CD4-positive, alpha-beta memory T cell (primary cell): ENCODE results near the gene IRF9. TPM values are rescaled to one million over a fixed set of nuclear protein-coding genes. Genes with fewer than 3 reads are reported as not detected.

Experiments used
- CTCF ChIA-PET: fragments of 350-600 bp; sonication (Branson Sonifier 250); formaldehyde crosslinking; loops from one replicate; lab custom pipeline; 2021; ENCODE audit warnings: inconsistent platforms; ENCODE audit not compliant: partially characterized antibody; lab: Charles Lee
- POLR2A ChIA-PET: fragments of 350-600 bp; sonication (Branson Sonifier 250); formaldehyde crosslinking; loops from one replicate; lab custom pipeline; 2021; ENCODE audit not compliant: partially characterized antibody; lab: Charles Lee
- DNase-seq, 5 donors: peaks; one replicate each; pipeline versions ENCODE4 v3.0.0 to v3.0.0-alpha.2; 2020 to 2022; ENCODE audit warnings: mixed read lengths in 1 of 5
- H3K27ac ChIP-seq: one replicate; pipeline ENCODE4 v1.7.0; 2013; ENCODE audit warnings: low read depth, low read length
- H3K27me3 ChIP-seq: 2 replicates; pipeline ENCODE4 v1.7.0; 2013; ENCODE audit warnings: mild to moderate bottlenecking, low read length, moderate library complexity; ENCODE audit not compliant: insufficient read depth
- H3K36me3 ChIP-seq: 2 replicates; pipeline ENCODE4 v1.7.0; 2013; ENCODE audit warnings: mild to moderate bottlenecking, low read length, moderate library complexity; ENCODE audit not compliant: insufficient read depth
- H3K4me1 ChIP-seq: 2 replicates; pipeline ENCODE4 v1.7.0; 2013; ENCODE audit warnings: mild to moderate bottlenecking, low read length, moderate library complexity; ENCODE audit not compliant: insufficient read depth
- H3K4me3 ChIP-seq, 2 donors: one replicate each; pipeline ENCODE4 v1.7.0; 2013; ENCODE audit warnings: low read length in 2 of 2, mild to moderate bottlenecking in 1 of 2
- H3K9me3 ChIP-seq, 2 donors: one replicate each; pipeline ENCODE4 v1.7.0; 2013; ENCODE audit warnings: low read length in 2 of 2, control low read depth in 1 of 2; ENCODE audit not compliant: control insufficient read depth in 1 of 2
- H3K27ac Mint-ChIP-seq, 7 donors: one replicate each; pipeline ENCODE4 v1.8.0; 2020 to 2021; ENCODE audit warnings: mixed read lengths in 7 of 7, mild to moderate bottlenecking in 6 of 7, inconsistent platforms in 3 of 7, moderate library complexity in 3 of 7
- H3K27me3 Mint-ChIP-seq, 2 donors: one replicate each; pipeline ENCODE4 v1.8.0; 2020 to 2021; ENCODE audit warnings: mixed read lengths in 2 of 2
- H3K36me3 Mint-ChIP-seq, 2 donors: one replicate each; pipeline ENCODE4 v1.8.0; 2020 to 2021; ENCODE audit warnings: mixed read lengths in 2 of 2, inconsistent platforms in 1 of 2, mild to moderate bottlenecking in 1 of 2
- H3K4me1 Mint-ChIP-seq, 4 donors: one replicate each; pipeline ENCODE4 v1.8.0; 2020 to 2021; ENCODE audit warnings: mixed read lengths in 4 of 4, mild to moderate bottlenecking in 1 of 4
- H3K4me3 Mint-ChIP-seq, 8 donors: one replicate each; pipeline ENCODE4 v1.8.0; 2020 to 2021; ENCODE audit warnings: mixed read lengths in 8 of 8, mild to moderate bottlenecking in 7 of 8, moderate library complexity in 6 of 8, inconsistent platforms in 3 of 8
- H3K9me3 Mint-ChIP-seq, 8 donors: one replicate each; pipeline ENCODE4 v1.8.0; 2020 to 2021; ENCODE audit warnings: mixed read lengths in 8 of 8, mild to moderate bottlenecking in 5 of 8, inconsistent platforms in 3 of 8, moderate library complexity in 1 of 8
- intact Hi-C: fragments of 100-400 bp; cut with micrococcal nuclease; formaldehyde crosslinking; loops from one replicate; pipeline ENCODE4 v1.15.1; 2023
- polyA plus RNA-seq, 2 donors: library from polyadenylated mRNA; unstranded; fragments of 300-500 nt; fragmentation: Illumina TruSeq; gene quantifications; one replicate each; pipeline ENCODE4 v1.2.3, GENCODE V29; 2021
- total RNA-seq, 2 experiments: library from RNA; stranded (reverse); gene quantifications; one replicate each; pipeline ENCODE4 v1.2.3, GENCODE V29; 2021

IRF9 gene, protein sequence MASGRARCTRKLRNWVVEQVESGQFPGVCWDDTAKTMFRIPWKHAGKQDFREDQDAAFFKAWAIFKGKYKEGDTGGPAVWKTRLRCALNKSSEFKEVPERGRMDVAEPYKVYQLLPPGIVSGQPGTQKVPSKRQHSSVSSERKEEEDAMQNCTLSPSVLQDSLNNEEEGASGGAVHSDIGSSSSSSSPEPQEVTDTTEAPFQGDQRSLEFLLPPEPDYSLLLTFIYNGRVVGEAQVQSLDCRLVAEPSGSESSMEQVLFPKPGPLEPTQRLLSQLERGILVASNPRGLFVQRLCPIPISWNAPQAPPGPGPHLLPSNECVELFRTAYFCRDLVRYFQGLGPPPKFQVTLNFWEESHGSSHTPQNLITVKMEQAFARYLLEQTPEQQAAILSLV
- total RNA-seq (100 to 1,000 TPM; 154 to 157 TPM), polyA plus RNA-seq (100 to 1,000 TPM in 1 of 2 donors, 10 to 100 TPM in 1; 59.3 to 121 TPM)

GRCh38 chr14:24160850-24161804, at the start of gene IRF9:
Gene IRF9 (plus strand): TSS chr14:24161265. CDS start chr14:24162145, 880 bp downstream.
- POLR2A ChIA-PET = interaction anchor here (0.8 to 9.5 kb wide), 29 partner anchors 9 to 270 kb away, joined by 3 to 162 read pairs (median 14); partner anchors contain the start of genes CBLN3, CHMP4A, DCAF11 and DHRS1
- peaks cover 29 to 60% (median 48%) of the 10 kb centered on the region in 4 donors for H3K4me1 Mint-ChIP-seq
- no peaks in the 10 kb centered on the region for H3K9me3 Mint-ChIP-seq
- Histone ChIP-seq H3K36me3 (peaks cover 66% of the 10 kb centered on the region), H3K4me1 (peaks cover 50% of the 10 kb centered on the region), H3K27ac (peak within 1 kb of the TSS; percentile 90), H3K27me3 (no peaks in the 10 kb centered on the region), H3K4me3 (peak within 1 kb of the TSS; percentile 73 to 97), H3K9me3 (no peaks in the 10 kb centered on the region)
- H3K36me3 Mint-ChIP-seq = peaks cover 54 to 80% of the 10 kb centered on the region in 2 donors
- DNase-seq = peak; percentile 94 to 97 (median 95)
- peak within 1 kb of the TSS; percentile 96 to 100 (median 99) for H3K4me3 Mint-ChIP-seq
- CTCF ChIA-PET = interaction anchor here (0.7 to 6.9 kb wide), 43 partner anchors 8 to 270 kb away, joined by 3 to 110 read pairs (median 4); partner anchors contain the start of genes CHMP4A, CIDEB, DCAF11 and DHRS1
- intact Hi-C loops = loop anchor here (1.0 to 2.0 kb wide), 13 partner anchors 10 to 146 kb away; partner anchors contain the start of genes CHMP4A, DCAF11, EMC9 and IPO4
- H3K27ac Mint-ChIP-seq = peak within 1 kb of the TSS; percentile 97 to 100 (median 99)
- no peaks in the 10 kb centered on the region for H3K27me3 Mint-ChIP-seq

DNA sequence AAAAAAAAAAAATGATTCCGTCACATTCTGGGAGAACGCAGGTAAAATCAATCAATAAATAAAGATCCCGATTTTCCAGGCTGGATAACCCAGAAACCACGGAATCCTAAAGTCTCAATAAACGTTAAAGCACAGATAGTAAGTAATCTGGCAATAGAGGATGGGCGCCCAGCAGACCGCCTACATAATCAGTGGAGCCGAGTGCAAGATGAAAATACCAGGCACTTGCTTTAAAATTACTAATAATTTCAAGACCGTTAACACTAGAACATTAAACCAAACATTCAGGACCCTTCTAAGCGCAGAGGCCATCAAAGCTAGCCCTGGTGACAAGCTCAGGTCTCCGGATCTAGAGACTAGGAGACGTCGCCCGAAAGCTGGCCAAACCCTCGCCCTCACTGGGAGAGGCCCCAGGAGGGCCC, 47.7 kb upstream of the IRF9 start:
- Mint-ChIP-seq H3K36me3 (peaks cover 15 to 36% of the 10 kb centered on the region in 2 donors), H3K27me3 (no peaks in the 10 kb centered on the region), H3K4me1 (peaks cover 22 to 45% (median 33%) of the 10 kb centered on the region in 4 donors), H3K4me3 (peak overlapping the region; percentile 95 to 99 (median 98)), H3K9me3 (peaks cover 0 to 2% (median 0%) of the 10 kb centered on the region in 8 donors), H3K27ac (peak overlapping the region; percentile 98 to 100 (median 99))
- intact Hi-C loops = loop anchor here (10.0 kb wide), 1 partner anchor 649 kb away; the partner anchor contains the start of gene NGDN
- no peak for DNase-seq
- peaks cover 41% of the 10 kb centered on the region for H3K4me1 ChIP-seq
- peaks cover 13% of the 10 kb centered on the region for H3K36me3 ChIP-seq
- peak overlapping the region; percentile 98 for H3K27ac ChIP-seq
- ChIA-PET POLR2A (interaction anchor here (0.8 to 9.6 kb wide), 30 partner anchors 8 to 827 kb away, joined by 3 to 347 read pairs (median 12); partner anchors contain the start of genes CARMIL3, CBLN3, CHMP4A and CIDEB), CTCF (interaction anchor here (0.7 to 5.4 kb wide), 13 partner anchors 10 to 318 kb away, joined by 3 to 43 read pairs (median 6); partner anchors contain the start of genes IRF9, MDP1, PCK2 and PSME1)
- no peaks in the 10 kb centered on the region for H3K27me3 ChIP-seq
- H3K9me3 ChIP-seq = no peaks in the 10 kb centered on the region
- H3K4me3 ChIP-seq = peak overlapping the region; percentile 97

- Histone ChIP-seq H3K9me3 (no peaks in the 10 kb centered on the region), H3K4me1 (peaks cover 35% of the 10 kb centered on the region), H3K27me3 (no peaks in the 10 kb centered on the region), H3K36me3 (peaks cover 19% of the 10 kb centered on the region), H3K27ac (peak overlapping the region; percentile 98), H3K4me3 (peak overlapping the region; percentile 97)
- Mint-ChIP-seq H3K27me3 (no peaks in the 10 kb centered on the region), H3K4me3 (peak overlapping the region; percentile 95 to 99 (median 98)), H3K9me3 (peaks cover 0 to 2% (median 0%) of the 10 kb centered on the region in 8 donors), H3K4me1 (peaks cover 19 to 45% (median 29%) of the 10 kb centered on the region in 4 donors), H3K27ac (peak overlapping the region; percentile 98 to 100 (median 99)), H3K36me3 (peaks cover 21 to 42% of the 10 kb centered on the region in 2 donors)
- ChIA-PET POLR2A (interaction anchor here (0.8 to 9.6 kb wide), 44 partner anchors 9 to 828 kb away, joined by 3 to 347 read pairs (median 5); partner anchors contain the start of genes CARMIL3, CBLN3, CHMP4A and CIDEB), CTCF (interaction anchor here (0.7 to 5.4 kb wide), 19 partner anchors 10 to 318 kb away, joined by 3 to 43 read pairs (median 6); partner anchors contain the start of genes EMC9, IRF9, MDP1 and PCK2)
- intact Hi-C loops = loop anchor here (1.0 to 10.0 kb wide), 12 partner anchors 20 to 649 kb away; partner anchors contain the start of genes CHMP4A, DHRS1, EMC9 and GMPR2
- peak in 4 of 5 donors; percentile 86 to 91 (median 88) for DNase-seq
Observed at GRCh38 chr14:24113801-24114531, 47.1 kb upstream of the IRF9 start.

DNA sequence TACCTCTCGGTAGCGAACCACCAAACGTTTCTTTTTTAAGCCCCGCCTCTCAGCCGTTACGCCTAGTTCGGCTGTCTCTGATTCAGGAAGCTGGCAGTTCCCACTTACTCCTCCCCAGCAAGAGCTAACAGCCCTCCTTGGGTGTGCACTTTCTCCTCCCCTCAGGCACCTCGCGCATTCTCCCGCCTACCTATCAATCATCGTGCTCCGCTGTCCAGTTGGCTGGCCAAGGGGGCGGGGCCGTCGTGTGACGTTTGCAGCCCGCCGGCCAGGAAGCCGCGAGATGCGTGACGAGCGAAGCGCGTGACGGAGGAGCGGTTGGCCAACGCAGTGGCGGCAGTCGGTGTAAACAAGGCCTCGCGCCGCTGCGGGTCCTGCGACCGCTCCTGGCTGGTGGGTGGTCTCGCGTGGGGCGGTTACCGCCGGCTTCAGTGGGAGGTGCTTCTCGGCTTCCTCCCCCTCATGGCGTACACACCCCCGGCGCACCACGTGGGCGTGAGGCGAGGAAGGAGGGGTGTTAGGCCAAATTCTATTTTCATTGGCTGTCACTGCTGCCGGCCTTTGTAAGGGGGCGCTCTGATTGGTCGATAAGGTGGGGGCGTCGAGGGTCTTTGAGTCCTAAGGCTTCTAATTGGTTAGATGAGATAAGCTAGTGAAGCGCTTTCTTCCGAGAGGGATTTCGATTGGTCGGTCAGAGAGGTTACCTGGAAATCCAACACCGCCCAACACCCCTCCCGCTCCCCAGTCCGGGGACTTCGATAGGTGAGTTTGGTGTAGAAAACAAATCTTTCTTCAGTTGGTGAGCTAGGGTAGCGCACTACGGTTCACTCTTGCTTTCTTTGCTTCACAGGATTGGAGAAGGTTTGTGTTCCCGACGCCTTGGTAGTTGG, 46.3 kb upstream of the IRF9 start, which contains the start of the genes DCAF11 and NRL:
DCAF11 (plus strand) TSS at position 246 of the 890 bp plus-strand sequence. CDS start 818 bp downstream, outside the sequence.
NRL (minus strand) TSS at position 418 of the 890 bp plus-strand sequence. CDS start 32,101 bp downstream, outside the sequence.
- H3K36me3 ChIP-seq = peaks cover 27% of the 10 kb centered on the region
- H3K4me3 ChIP-seq = peak within 1 kb of the TSS; percentile 97 to 98
- H3K27me3 ChIP-seq = no peaks in the 10 kb centered on the region
- DNase-seq = peak; percentile 100
- H3K9me3 Mint-ChIP-seq = peaks cover 0 to 2% (median 0%) of the 10 kb centered on the region in 8 donors
- POLR2A ChIA-PET = interaction anchor here (0.6 to 9.6 kb wide), 49 partner anchors 9 to 828 kb away, joined by 3 to 347 read pairs (median 5); partner anchors contain the start of genes CARMIL3, CBLN3, CHMP4A and CIDEB
- H3K27me3 Mint-ChIP-seq = no peaks in the 10 kb centered on the region
- peaks cover 29% of the 10 kb centered on the region for H3K4me1 ChIP-seq
- H3K4me3 Mint-ChIP-seq = peak within 1 kb of the TSS; percentile 95 to 99 (median 98)
- no peaks in the 10 kb centered on the region for H3K9me3 ChIP-seq
- H3K4me1 Mint-ChIP-seq = peaks cover 19 to 44% (median 30%) of the 10 kb centered on the region in 4 donors
- peaks cover 29 to 50% of the 10 kb centered on the region in 2 donors for H3K36me3 Mint-ChIP-seq
- CTCF ChIA-PET = interaction anchor here (0.9 to 5.4 kb wide), 17 partner anchors 18 to 317 kb away, joined by 3 to 43 read pairs (median 6); partner anchors contain the start of genes EMC9, IRF9, MDP1 and PCK2
- peak within 1 kb of the TSS; percentile 98 to 100 (median 99) for H3K27ac Mint-ChIP-seq
- intact Hi-C loops = loop anchor here (1.0 to 10.0 kb wide), 12 partner anchors 20 to 650 kb away; partner anchors contain the start of genes CHMP4A, DHRS1, EMC9 and GMPR2
- peak within 1 kb of the TSS; percentile 98 for H3K27ac ChIP-seq
